ENCODE results near the gene GHRH.

- TF ChIP-seq, protein P1, sequence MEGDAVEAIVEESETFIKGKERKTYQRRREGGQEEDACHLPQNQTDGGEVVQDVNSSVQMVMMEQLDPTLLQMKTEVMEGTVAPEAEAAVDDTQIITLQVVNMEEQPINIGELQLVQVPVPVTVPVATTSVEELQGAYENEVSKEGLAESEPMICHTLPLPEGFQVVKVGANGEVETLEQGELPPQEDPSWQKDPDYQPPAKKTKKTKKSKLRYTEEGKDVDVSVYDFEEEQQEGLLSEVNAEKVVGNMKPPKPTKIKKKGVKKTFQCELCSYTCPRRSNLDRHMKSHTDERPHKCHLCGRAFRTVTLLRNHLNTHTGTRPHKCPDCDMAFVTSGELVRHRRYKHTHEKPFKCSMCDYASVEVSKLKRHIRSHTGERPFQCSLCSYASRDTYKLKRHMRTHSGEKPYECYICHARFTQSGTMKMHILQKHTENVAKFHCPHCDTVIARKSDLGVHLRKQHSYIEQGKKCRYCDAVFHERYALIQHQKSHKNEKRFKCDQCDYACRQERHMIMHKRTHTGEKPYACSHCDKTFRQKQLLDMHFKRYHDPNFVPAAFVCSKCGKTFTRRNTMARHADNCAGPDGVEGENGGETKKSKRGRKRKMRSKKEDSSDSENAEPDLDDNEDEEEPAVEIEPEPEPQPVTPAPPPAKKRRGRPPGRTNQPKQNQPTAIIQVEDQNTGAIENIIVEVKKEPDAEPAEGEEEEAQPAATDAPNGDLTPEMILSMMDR (IDR thresholded peaks at IDR 0.05; ENCODE audit: low read depth, low read length): no peak
- TF ChIP-seq POLR2A (IDR thresholded peaks at IDR 0.05; ENCODE audit: extremely low read depth, insufficient read length): no peak
These were observed 32.3 kb downstream of the GHRH start for GRCh38 chr20:37229357-37229756.
